Subcutaneous adipose tissue (tissue), 4 donors: ENCODE data around the gene LEFTY2. TPM values are rescaled to one million over a fixed set of nuclear protein-coding genes. Genes with fewer than 3 reads are reported as not detected.

Experiments
- CTCF ChIP-seq: fragments of 450-650 bp; IDR thresholded peaks from one replicate; pipeline ENCODE4 v1.5.1; 2016; ENCODE audit warnings: low read depth, mild to moderate bottlenecking, control low read depth, antibody characterized with exemption, moderate library complexity
- total RNA-seq, 4 donors: library from RNA; depleted of rRNA; stranded (reverse); fragments of >200 nt; gene quantifications; one replicate each; pipeline ENCODE4 v1.1.0, GENCODE V29; 2016

The LEFTY2 gene
- total RNA-seq, 4 donors from 2014 or later: 0.44 to 1.1 (median 0.57) TPM; not detected in 1

DNA sequence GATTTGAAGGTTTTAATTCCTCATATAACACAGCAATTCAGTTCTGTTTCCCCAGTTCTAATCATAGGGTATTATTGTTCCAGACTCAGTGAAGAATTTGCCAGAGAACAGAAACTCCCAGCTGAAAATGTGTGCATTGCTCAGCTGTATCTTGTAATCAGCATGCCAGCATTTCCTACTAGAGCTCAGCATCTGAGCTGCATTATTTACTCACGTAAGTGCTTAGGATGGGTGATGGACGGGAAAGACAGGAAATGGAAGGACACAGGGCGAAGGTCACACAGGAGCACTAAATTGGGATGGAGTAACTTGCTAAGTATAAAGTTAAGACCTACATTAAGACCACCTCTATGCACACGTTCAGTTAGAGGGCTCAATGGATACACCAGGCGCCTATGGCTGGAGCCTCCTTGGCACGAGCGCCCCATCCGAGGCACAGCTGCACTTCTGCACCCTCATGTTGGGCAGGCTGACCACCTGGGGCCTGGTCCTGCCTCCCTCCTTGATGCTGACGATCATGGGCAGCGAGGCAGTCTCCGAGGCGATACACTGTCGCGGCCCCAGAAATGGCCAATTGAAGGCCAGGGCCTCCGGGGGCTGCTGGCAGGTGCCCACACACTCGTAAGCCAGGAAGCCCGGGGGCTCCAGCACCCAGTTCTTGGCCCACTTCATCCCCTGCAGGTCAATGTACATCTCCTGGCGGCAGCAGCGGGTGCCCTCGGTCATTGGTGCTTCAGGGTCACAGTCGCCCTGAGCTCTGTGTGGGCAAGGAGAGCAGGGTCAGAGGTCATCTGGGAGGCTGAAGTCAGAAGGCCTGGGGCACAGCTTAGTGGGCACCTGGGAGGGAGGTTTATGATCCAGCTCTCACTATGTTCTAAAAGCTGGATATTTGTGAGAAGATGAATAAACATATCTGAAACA, 3.7 kb downstream of the LEFTY2 start:
- TF ChIP-seq CTCF: no peak

DNA sequence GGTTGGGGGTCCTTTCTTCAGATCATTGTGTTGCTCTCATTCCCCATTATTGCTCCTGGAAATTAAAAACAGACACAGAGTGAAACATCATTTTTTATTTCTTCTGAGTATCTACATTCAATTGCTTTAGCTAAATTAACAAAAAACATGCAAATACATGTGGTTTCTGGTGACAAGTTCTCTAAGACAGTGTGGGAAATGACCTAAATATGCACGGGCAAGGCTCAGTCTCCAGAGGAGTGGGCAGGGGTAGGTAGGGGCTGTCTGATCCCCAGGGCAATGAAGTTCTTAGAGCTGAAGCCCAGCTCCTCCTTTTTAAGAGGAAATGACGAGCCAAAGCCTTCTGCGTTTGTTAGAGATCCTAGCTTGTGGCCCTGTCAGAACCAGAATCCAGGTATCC, 4.5 kb downstream of the LEFTY2 start:
- no peak for TF ChIP-seq CTCF

GRCh38 chr1:225934711-225935110, 6.3 kb downstream of the LEFTY2 start:
- no peak for TF ChIP-seq CTCF

DNA sequence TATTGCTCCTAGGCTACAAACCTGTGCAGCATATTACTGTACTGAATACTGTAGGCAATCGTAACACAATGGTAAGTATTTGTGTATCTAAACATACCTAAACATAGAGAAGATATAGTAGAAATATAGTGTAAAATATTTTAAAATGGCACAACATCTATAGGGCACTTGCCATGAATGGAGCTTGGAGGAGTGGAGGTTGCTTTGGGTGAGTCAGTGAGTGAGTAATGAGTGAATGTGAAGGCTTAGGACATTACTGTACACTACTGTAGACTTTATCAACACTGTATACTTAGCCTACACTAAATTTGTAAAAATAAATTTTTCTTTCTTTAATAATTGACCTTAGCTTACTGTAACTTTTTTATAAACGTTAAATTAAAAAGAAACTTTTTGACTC, 7.9 kb downstream of the LEFTY2 start:
- no peak for TF ChIP-seq CTCF

- no peak for TF ChIP-seq CTCF
These were observed 9.5 kb downstream of the LEFTY2 start for GRCh38 chr1:225931270-225932136.

DNA sequence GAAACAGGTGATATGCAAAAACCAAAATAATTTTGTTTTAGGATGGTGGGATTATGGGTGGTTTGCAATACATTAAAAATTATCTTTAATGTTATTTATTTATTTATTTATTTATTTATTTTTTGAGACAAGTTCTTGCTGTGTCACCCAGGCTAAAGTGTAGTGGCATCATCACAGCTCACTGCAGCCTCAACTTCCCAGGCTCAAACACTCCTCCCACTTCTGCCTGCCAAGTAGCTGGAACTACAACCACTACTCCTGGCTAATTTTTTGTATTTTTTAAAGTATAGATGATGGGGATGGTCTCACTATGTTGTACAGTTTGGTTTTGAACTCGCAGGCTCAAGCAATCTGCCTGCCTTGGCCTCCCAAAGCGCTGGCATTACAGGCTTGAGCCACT, 10.5 kb downstream of the LEFTY2 start:
- no peak for TF ChIP-seq CTCF
